CD4-positive, alpha-beta T cell treated with Interleukin-4 for 4 hours (primary cell): Measurements from ENCODE around the gene LYRM4.

Experiments used
- DNase-seq: peaks from one replicate; pipeline ENCODE4 v3.0.0-alpha.2; 2020

Gene LYRM4

GRCh38 chr6:5203546-5203945 lies 57.2 kb downstream of the LYRM4 start:
- no peak for DNase-seq

GRCh38 chr6:5202941-5203340 lies 57.8 kb downstream of the LYRM4 start:
- no peak for DNase-seq

GRCh38 chr6:5202206-5202605 lies 58.5 kb downstream of the LYRM4 start:
- no peak for DNase-seq

GRCh38 chr6:5201271-5201670 lies 59.5 kb downstream of the LYRM4 start:
- DNase-seq, result no peak

GRCh38 chr6:5199702-5200101 lies 61.0 kb downstream of the LYRM4 start:
- no peak for DNase-seq

- no peak for DNase-seq
Observed at GRCh38 chr6:5199283-5199682, 61.5 kb downstream of the LYRM4 start.

GRCh38 chr6:5197084-5197483 lies 63.7 kb downstream of the LYRM4 start:
- DNase-seq, result no peak

GRCh38 chr6:5192135-5192794 lies 68.5 kb downstream of the LYRM4 start:
- no peak for DNase-seq

GRCh38 chr6:5191722-5192121 lies 69.0 kb downstream of the LYRM4 start:
- DNase-seq, result no peak

- DNase-seq, result no peak
Observed at GRCh38 chr6:5191222-5191621, 69.5 kb downstream of the LYRM4 start.

- DNase-seq, result no peak
Observed at GRCh38 chr6:5190507-5190906, 70.2 kb downstream of the LYRM4 start.

GRCh38 chr6:5188646-5189045 lies 72.1 kb downstream of the LYRM4 start:
- no peak for DNase-seq

- DNase-seq, result no peak
Observed at GRCh38 chr6:5184878-5185277, 75.9 kb downstream of the LYRM4 start.

- DNase-seq, result no peak
Observed at GRCh38 chr6:5184218-5184617, 76.5 kb downstream of the LYRM4 start.

- DNase-seq, result no peak
Observed at GRCh38 chr6:5181510-5182317, 79.0 kb downstream of the LYRM4 start.

GRCh38 chr6:5180636-5181035 lies 80.1 kb downstream of the LYRM4 start:
- no peak for DNase-seq

GRCh38 chr6:5179917-5180316 lies 80.8 kb downstream of the LYRM4 start:
- no peak for DNase-seq

GRCh38 chr6:5178806-5179205 lies 81.9 kb downstream of the LYRM4 start:
- no peak for DNase-seq

GRCh38 chr6:5175635-5176034 lies 85.1 kb downstream of the LYRM4 start:
- DNase-seq, result no peak

GRCh38 chr6:5174756-5175549 lies 85.8 kb downstream of the LYRM4 start:
- peak; percentile 13 for DNase-seq

GRCh38 chr6:5174244-5174643 lies 86.5 kb downstream of the LYRM4 start:
- DNase-seq, result peak; percentile 58

- no peak for DNase-seq
Observed at GRCh38 chr6:5173810-5174209, 86.9 kb downstream of the LYRM4 start.

- DNase-seq, result no peak
Observed at GRCh38 chr6:5172897-5173474, 87.8 kb downstream of the LYRM4 start.
